HG03378 (cell line): ENCODE data around the gene KIR3DL1.
"Not testable (repeated sequence)": the region's sequence is repeated elsewhere in the genome, so short reads cannot be mapped to it uniquely, and the experiment has no call there.

Experiments
- ATAC-seq: cut with Tn5 transposase; IDR thresholded peaks from one replicate; pipeline ENCODE4 v1.9.1; 2021; ENCODE audit warnings: mild to moderate bottlenecking, moderate library complexity; ENCODE audit not compliant: unreplicated experiment

The KIR3DL1 gene

DNA sequence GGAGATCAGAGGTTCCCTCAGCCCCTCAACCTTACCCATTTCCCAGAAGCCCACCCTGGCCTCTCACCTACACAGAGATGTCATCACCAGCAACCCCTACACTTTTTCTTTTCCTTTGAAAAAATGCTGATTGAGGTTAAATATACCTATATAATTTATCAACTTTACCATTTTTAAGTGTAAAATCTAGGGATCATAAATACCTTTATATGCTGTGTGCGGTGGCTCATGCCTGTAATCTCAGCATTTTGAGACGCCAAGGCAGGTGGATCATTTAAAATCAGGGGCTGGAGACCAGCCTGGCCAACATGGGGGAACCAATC is 9.8 kb upstream of the KIR3DL1 start:
- ATAC-seq = no peak

DNA sequence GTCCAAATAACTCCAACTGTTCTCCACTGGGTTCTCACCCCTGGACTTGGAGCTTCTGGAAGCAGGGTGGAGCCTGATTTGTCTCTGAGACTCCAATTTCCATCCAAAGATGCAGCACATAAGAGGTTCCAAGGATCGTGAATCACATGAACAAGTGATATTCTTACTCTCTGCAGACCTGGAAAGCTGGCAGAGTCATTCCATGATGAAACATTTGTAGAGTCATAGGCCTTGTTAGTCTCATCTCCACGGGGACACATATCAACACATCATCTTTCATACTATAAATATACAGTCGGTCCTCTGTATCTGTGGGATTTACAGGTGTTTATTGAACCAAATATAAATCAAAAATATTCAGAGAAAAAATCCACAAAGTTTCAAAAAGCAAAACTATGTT is 1.7 kb upstream of the KIR3DL1 start:
- ATAC-seq = not testable (repeated sequence)

DNA sequence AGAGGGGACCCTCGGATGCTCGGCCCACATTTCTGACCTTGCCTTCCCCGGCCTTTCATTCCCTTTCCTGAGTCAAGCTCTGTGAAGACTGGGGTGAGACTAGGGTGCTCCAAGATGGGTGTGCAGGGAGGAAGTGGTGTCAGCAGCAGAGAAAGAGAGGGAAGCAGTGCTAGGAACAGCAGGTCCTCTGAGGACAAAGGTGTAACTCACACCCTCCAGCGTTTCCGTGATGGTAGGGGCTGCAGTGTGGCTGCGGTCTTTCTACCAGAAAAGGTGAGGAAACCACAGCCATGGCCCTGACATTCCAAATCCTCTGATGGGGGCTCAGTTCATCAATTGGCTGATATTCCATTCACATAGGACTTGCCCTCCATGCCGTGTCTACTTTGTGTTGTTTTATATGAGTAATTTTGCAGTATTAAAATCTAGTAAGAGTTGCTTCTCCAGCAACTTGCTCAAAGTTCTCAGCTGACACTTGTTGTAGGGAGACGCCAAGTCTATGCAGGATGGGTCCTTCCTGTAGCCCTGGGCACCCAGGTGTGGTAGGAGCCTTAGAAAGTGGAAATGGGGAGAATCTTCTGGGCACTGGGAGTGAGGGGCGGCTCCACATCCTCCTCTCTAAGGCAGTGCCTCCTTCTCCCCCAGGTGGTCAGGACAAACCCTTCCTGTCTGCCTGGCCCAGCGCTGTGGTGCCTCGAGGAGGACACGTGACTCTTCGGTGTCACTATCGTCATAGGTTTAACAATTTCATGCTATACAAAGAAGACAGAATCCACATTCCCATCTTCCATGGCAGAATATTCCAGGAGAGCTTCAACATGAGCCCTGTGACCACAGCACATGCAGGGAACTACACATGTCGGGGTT is 1.6 kb downstream of the KIR3DL1 start:
- no peak for ATAC-seq

DNA sequence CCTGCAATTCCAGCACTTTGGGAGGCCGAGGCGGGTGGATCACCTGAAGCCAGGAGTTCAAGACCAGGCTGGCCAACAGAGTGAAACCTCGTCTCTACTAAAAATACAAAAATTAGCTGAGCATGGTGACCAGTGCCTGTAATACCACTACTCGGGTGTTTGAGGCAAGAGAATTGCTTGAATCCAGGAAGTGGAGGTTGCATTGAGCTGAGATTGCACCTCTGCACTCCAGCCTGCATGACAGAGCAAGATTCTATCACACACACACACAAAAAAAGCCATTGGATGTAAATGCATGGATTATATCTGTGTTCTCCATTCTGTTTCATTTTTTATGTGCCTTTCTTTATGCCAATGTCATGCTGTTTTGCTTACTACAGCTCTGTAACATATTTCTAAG is 8.1 kb downstream of the KIR3DL1 start:
- not testable (repeated sequence) for ATAC-seq

DNA sequence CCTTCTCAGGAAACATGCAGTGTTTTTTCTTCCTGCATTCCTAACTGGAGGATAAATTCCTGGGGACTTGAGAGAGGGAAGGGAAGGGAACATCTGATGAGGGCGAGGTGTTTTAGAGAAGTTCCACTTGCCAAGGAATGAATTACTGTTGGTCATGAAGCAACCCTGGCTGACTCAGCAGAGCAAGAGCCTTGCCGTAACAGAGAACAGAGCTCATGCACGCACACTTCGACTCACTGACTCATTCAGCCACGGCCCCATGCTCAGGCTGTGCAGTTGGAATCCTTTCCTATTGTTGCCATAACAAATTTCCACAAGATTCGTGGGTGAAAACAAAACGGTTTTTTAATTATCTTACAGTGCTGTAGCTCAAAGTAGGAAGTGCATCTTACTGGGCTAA is 9.1 kb downstream of the KIR3DL1 start:
- not testable (repeated sequence) for ATAC-seq

DNA sequence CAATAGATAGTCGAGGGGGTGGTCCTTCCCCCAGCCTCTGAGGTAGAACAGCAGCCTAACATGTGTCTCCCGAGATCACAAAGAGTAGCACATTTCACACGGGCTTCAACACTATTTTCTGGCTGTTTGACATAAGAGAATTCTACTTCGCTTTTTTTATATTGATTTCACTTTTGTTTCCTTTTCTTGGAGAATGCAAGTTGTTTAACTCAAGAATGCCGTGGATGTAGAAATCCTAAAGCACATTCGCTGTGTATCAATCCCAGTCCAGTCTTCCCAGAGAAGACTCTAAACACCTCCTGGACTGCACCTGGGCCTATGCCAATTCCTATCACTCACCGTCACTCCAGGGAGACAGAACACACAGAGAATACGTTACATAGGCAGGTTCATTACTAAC is 11.8 kb downstream of the KIR3DL1 start:
- not testable (repeated sequence) for ATAC-seq

DNA sequence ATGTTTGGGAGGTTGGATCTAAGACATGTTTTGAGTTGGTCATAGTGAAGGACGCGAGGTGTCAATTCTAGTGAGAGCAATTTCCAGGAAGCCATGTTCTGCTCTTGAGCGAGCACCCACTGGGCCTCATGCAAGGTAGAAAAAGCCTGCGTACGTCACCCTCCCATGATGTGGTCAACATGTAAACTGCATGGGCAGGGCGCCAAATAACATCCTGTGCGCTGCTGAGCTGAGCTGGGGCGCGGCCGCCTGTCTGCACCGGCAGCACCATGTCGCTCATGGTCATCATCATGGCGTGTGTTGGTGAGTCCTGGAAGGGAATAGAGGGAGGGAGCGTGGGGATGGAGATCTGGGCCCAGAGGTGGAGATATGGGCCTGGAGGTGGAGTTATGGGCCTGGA is 16.2 kb downstream of the KIR3DL1 start, which contains the start of gene KIR2DS4:
TSS of gene KIR2DS4 (plus strand) at position 181 of the 400 bp plus-strand sequence.
- ATAC-seq = not testable (repeated sequence)

DNA sequence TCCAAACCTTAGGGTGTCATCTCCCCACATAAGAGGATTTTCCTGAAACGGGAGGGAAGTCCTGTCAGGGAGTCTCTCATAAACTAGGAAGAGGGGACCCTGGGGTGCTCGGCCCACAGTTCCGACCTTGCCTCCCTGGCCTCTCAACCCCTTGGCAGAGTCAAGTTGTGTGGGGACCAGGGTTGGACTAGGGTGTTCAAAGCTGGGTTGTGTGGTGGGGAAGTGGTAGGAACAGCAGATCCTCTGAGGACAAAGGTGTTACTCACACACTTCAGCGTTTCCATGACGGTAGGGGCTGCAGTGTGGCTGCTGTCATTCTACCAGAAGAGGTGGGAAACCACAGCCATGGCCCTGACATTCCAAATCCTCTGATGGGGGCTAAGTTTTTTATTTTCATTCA is 18.9 kb downstream of the KIR3DL1 start:
- not testable (repeated sequence) for ATAC-seq

DNA sequence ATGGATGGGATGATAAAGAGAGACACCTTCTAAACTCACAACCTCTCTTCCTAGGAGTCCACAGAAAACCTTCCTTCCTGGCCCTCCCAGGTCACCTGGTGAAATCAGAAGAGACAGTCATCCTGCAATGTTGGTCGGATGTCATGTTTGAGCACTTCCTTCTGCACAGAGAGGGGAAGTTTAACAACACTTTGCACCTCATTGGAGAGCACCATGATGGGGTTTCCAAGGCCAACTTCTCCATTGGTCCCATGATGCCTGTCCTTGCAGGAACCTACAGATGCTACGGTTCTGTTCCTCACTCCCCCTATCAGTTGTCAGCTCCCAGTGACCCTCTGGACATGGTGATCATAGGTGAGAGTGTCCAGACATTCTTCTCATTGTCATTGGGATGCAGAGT is 21.3 kb downstream of the KIR3DL1 start:
- not testable (repeated sequence) for ATAC-seq

DNA sequence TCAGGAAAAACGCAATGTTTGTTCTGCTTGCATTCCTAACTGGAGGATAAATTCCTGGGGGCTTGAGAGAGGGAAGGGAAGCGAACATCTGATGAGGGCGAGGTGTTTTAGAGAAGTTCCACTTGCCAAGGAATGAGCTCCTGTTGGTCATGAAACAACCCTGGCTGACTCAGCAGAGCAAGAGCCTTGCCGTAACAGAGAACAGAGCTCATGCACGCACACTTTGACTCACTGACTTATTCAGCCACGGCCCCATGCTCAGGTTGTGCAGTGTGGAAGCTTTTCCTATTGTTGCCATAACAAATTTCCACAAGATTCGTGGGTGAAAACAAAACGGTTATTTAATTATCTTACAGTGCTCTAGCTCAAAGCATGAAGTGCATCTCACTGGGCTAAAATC is 26.9 kb downstream of the KIR3DL1 start:
- ATAC-seq = not testable (repeated sequence)

DNA sequence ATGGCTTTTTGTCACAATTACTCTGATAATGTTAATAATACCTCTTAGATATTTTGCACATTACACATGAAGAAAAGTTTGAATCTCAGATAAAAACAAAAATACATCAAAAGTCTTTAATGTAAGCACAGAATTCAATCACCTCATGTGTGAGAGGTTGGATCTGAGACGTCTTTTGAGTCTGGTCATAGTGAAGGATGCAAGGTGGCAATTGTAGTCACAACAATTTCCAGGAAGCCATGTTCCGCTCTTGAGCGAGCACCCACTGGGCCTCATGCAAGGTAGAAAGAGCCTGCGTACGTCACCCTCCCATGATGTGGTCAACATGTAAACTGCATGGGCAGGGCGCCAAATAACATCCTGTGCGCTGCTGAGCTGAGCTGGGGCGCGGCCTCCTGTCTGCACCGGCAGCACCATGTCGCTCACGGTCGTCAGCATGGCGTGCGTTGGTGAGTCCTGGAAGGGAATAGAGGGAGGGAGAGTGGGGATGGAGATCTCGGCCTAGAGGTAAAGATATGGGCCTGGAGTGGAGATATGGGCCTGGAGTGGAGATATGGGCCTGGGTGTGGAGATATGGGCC is 33.9 kb downstream of the KIR3DL1 start, which contains the start of gene KIR3DL2:
TSS of gene KIR3DL2 (plus strand) at position 383 of the 580 bp plus-strand sequence. CDS start at position 416, 33 bp downstream.
- not testable (repeated sequence) for ATAC-seq

DNA sequence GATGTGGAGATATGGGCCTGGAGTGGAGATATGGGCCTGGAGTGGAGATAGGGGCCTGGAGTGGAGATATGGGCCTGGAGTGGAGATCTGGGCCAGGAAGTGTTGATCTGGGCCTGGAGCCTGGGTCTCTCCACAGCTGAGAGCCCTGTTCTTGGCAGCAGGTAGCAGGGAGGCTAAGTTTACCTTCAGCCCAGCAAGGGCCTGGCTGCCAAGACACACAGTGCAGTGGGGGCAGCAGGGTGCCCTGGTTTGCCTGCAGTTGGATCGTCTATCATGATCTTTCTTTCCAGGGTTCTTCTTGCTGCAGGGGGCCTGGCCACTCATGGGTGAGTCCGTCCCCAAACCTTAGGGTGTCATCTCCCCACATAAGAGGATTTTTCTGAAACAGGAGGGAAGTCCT is 34.7 kb downstream of the KIR3DL1 start:
- no peak for ATAC-seq

DNA sequence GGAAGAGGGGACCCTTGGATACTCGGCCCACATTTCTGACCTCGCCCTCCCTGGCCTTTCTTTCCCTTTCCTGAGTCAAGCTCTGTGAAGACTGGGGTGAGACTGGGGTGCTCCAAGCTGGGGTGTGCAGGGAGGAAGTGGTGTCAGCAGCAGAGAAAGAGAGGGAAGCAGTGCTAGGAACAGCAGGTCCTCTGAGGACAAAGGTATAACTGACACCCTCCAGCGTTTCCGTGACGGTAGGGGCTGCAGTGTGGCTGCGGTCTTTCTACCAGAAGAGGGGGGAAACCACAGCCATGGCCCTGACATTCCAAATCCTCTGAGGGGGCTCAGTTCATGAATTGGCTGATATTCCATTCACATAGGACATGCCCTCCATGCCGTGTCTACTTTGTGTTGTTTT is 35.1 kb downstream of the KIR3DL1 start:
- ATAC-seq = no peak

DNA sequence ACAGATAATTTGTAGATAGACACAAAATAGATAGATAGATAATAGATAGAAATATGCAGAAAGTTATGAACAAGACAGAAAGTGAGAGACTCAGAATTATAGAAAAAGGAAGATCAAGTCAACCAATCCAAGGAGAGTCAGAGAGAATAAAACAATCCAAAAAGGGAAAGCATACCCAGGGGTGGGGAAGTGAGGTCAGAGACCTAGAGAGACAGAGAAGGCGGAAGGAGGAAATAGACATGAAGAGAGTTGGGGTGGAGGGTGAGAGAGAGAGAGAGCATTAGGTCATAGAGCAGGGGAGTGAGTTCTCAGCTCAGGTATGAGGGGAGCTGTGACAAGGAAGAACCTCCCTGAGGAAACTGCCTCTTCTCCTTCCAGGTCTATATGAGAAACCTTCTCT is 39.0 kb downstream of the KIR3DL1 start:
- ATAC-seq = not testable (repeated sequence)

DNA sequence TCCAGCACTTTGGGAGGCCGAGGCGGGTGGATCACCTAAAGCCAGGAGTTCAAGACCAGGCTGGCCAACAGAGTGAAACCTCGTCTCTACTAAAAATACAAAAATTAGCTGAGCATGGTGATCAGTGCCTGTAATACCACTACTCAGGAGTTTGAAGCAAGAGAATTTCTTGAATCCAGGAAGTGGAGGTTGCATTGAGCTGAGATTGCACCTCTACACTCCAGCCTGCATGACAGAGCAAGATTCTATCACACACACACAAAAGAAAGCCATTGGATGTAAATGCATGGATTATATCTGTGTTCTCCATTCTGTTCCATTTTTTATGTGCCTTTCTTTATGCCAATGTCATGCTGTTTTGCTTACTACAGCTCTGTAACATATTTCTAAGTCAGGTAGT is 42.2 kb downstream of the KIR3DL1 start:
- not testable (repeated sequence) for ATAC-seq

DNA sequence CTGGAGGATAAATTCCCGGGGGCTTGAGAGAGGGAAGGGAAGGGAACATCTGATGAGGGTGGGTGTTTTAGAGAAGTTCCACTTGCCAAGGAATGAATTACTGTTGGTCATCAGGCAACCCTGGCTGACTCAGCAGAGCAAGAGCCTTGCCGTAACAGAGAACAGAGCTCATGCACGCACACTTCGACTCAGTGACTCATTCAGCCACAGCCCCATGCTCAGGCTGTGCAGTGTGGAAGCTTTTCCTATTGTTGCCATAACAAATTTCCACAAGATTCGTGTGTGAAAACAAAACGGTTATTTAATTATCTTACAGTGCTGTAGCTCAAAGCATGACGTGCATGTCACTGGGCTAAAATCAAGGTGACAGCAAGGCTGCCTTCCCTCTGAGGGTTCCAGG is 43.2 kb downstream of the KIR3DL1 start:
- ATAC-seq = not testable (repeated sequence)

DNA sequence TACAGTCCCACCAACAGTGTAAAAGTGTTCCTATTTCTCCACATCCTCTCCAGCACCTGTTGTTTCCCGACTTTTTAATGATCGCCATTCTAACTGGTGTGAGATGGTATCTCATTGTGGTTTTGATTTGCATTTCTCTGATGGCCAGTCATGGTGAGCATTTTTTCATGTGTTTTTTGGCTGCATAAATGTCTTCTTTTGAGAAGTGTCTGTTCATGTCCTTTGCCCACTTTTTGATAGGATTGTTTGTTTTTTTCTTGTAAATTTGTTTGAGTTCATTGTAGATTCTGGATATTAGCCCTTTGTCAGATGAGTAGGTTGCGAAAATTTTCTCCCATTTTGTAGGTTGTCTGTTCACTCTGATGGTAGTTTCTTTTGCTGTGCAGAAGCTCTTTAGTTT is 47.2 kb downstream of the KIR3DL1 start:
- not testable (repeated sequence) for ATAC-seq

DNA sequence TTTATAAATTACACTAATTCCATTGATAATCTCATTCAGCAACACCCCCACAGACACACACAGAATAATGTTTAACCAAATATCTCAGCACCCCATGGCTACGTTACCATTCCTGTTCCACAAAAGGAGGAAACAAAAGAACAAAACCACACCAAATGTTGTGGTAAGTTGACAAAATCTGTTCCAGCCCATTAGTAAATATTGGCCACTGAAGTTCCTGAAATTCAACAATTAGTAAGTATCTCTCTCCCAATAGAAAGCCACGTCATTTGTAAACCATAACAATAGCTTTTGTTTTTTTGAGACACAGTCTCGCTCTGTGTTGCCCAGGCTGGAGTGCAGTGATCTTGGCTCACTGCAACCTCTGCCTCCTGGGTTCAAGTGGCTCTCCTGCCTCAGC is 55.4 kb downstream of the KIR3DL1 start:
- ATAC-seq = no peak

DNA sequence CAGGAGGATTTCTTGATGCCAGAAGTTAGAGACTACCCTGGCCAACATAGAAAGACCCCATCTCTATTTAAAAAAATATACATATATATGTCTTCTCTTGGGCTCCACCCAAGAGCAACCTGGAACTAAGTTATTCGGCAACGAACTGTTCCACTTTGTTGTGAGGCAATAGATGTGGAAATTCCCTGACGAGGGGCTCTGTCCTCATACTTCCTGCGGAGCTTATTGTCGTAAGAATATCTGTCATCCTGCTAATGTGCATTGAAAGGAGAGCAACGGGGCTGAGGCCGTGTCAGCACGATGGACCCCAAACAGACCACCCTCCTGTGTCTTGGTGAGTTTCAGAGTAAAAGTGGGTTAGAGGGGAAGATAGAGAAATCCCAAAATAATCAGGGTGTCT is 57.7 kb downstream of the KIR3DL1 start, which contains the start of gene FCAR:
TSS of gene FCAR (plus strand) at position 246 of the 400 bp plus-strand sequence. CDS start at position 301, 55 bp downstream.
- ATAC-seq = no peak

DNA sequence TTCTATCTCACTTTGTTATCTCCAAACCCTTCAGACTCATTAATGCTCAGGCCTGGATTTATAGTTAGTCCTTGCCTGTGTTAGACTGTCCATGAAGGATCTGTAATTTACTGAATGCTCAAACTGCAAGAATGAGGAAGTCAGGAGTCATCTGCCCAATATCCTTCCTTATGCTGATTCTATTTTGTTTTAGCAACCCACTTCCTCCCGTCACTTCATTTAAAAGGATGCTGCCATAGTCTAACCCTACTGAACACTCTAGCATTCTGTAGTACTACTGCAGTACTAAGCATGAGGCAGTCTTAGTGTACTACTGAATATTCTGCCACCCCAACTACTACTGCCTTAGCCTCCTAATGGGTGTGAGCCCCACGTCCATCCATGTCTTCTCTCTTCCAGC is 59.2 kb downstream of the KIR3DL1 start:
- no peak for ATAC-seq

DNA sequence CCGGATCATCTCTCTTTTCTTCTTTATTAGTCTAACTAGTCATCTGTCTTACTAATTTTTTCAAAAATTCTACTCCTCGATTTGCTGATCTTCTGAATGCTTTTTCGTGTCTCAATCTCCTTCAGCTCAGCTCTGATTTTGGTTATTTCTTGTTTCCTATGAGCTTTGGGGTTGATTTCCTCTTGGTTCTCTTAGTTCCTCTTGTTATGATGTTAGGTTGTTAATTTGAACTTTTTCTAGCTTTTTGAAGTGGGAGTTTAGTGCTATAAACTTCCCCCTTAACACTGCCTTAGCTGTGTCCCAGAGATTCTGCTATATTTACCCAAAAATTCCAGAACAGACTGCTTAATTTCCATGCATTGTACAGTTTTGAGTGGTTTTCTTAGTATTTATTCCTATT is 61.2 kb downstream of the KIR3DL1 start:
- no peak for ATAC-seq
